Immature natural killer cell (primary cell): ENCODE measurements around the gene CYP46A1. TPM values are rescaled to one million over a fixed set of nuclear protein-coding genes. Genes with fewer than 3 reads are reported as not detected.

Experiments used
- DNase-seq, 3 donors: peaks; one replicate each; pipeline ENCODE4 v3.0.0; 2022; ENCODE audit warnings: mixed read lengths in 1 of 3
- H3K27ac Mint-ChIP-seq, 6 donors: one replicate each; pipeline ENCODE4 v1.8.0; 2020; ENCODE audit warnings: mixed read lengths in 6 of 6, mild to moderate bottlenecking in 5 of 6, inconsistent platforms in 4 of 6, moderate library complexity in 3 of 6
- H3K27me3 Mint-ChIP-seq, 3 donors: one replicate each; pipeline ENCODE4 v1.8.0; 2020 to 2021; ENCODE audit warnings: low read depth in 3 of 3, mild to moderate bottlenecking in 3 of 3, mixed read lengths in 3 of 3, moderate library complexity in 3 of 3, inconsistent platforms in 1 of 3
- H3K36me3 Mint-ChIP-seq, 3 donors: one replicate each; pipeline ENCODE4 v1.8.0; 2020; ENCODE audit warnings: mixed read lengths in 3 of 3, inconsistent platforms in 2 of 3, mild to moderate bottlenecking in 2 of 3
- H3K4me1 Mint-ChIP-seq, 2 donors: one replicate each; pipeline ENCODE4 v1.8.0; 2020; ENCODE audit warnings: inconsistent platforms in 2 of 2, mild to moderate bottlenecking in 2 of 2, mixed read lengths in 2 of 2, moderate library complexity in 1 of 2
- H3K4me3 Mint-ChIP-seq, 5 donors: one replicate each; pipeline ENCODE4 v1.8.0; 2020; ENCODE audit warnings: mild to moderate bottlenecking in 5 of 5, mixed read lengths in 5 of 5, inconsistent platforms in 3 of 5, moderate library complexity in 3 of 5
- H3K9me3 Mint-ChIP-seq, 6 donors: one replicate each; pipeline ENCODE4 v1.8.0; 2020; ENCODE audit warnings: mild to moderate bottlenecking in 6 of 6, mixed read lengths in 6 of 6, inconsistent platforms in 4 of 6, moderate library complexity in 3 of 6
- polyA plus RNA-seq, 3 donors: library from polyadenylated mRNA; unstranded; fragments of 300-500 nt; fragmentation: Illumina TruSeq; gene quantifications; one replicate each; pipeline ENCODE4 v1.2.3, GENCODE V29; 2021

The CYP46A1 gene
- polyA plus RNA-seq, 3 donors from 2014 or later = not detected

GRCh38 chr14:99707420-99707819 lies 23.3 kb downstream of the CYP46A1 start:
- peaks cover 5 to 22% (median 13%) of the 10 kb centered on the region in 6 donors for H3K9me3 Mint-ChIP-seq
- H3K27me3 Mint-ChIP-seq = peaks cover 5 to 11% (median 6%) of the 10 kb centered on the region in 3 donors
- no peak overlapping the region for H3K27ac Mint-ChIP-seq
- DNase-seq = no peak
- no peaks in the 10 kb centered on the region for H3K4me1 Mint-ChIP-seq
- no peak overlapping the region for H3K4me3 Mint-ChIP-seq
- H3K36me3 Mint-ChIP-seq = peaks cover 0 to 3% (median 0%) of the 10 kb centered on the region in 3 donors

GRCh38 chr14:99707921-99708320 lies 23.8 kb downstream of the CYP46A1 start:
- Mint-ChIP-seq H3K27ac (no peak overlapping the region), H3K27me3 (peaks cover 5 to 13% (median 6%) of the 10 kb centered on the region in 3 donors), H3K9me3 (peaks cover 5 to 19% (median 12%) of the 10 kb centered on the region in 6 donors), H3K36me3 (peaks cover 0 to 3% (median 0%) of the 10 kb centered on the region in 3 donors), H3K4me1 (no peaks in the 10 kb centered on the region), H3K4me3 (no peak overlapping the region)
- DNase-seq = no peak

GRCh38 chr14:99708449-99708848 lies 24.4 kb downstream of the CYP46A1 start:
- Mint-ChIP-seq H3K9me3 (peaks cover 2 to 14% (median 7%) of the 10 kb centered on the region in 6 donors), H3K4me3 (no peak overlapping the region), H3K4me1 (no peaks in the 10 kb centered on the region), H3K27me3 (peaks cover 4 to 10% (median 5%) of the 10 kb centered on the region in 3 donors), H3K36me3 (peaks cover 0 to 2% (median 0%) of the 10 kb centered on the region in 3 donors), H3K27ac (no peak overlapping the region)
- DNase-seq = no peak

GRCh38 chr14:99713972-99714371 lies 29.9 kb downstream of the CYP46A1 start:
- Mint-ChIP-seq H3K27ac (no peak overlapping the region), H3K27me3 (peaks cover 4 to 9% (median 6%) of the 10 kb centered on the region in 3 donors), H3K9me3 (no peaks in the 10 kb centered on the region), H3K4me3 (no peak overlapping the region), H3K36me3 (no peaks in the 10 kb centered on the region), H3K4me1 (no peaks in the 10 kb centered on the region)
- no peak for DNase-seq

- no peak overlapping the region for H3K27ac Mint-ChIP-seq
- DNase-seq = no peak
- H3K27me3 Mint-ChIP-seq = peaks cover 4 to 9% (median 6%) of the 10 kb centered on the region in 3 donors
- H3K4me1 Mint-ChIP-seq = no peaks in the 10 kb centered on the region
- H3K9me3 Mint-ChIP-seq = no peaks in the 10 kb centered on the region
- H3K4me3 Mint-ChIP-seq = no peak overlapping the region
- H3K36me3 Mint-ChIP-seq = no peaks in the 10 kb centered on the region
Measured at GRCh38 chr14:99715266-99716000, 31.3 kb downstream of the CYP46A1 start.

GRCh38 chr14:99716091-99716849 lies 32.2 kb downstream of the CYP46A1 start:
- DNase-seq = no peak
- Mint-ChIP-seq H3K4me1 (no peaks in the 10 kb centered on the region), H3K27ac (no peak overlapping the region), H3K9me3 (no peaks in the 10 kb centered on the region), H3K4me3 (no peak overlapping the region), H3K27me3 (peaks cover 4 to 9% (median 6%) of the 10 kb centered on the region in 3 donors), H3K36me3 (no peaks in the 10 kb centered on the region)

- Mint-ChIP-seq H3K4me3 (no peak overlapping the region), H3K36me3 (no peaks in the 10 kb centered on the region), H3K27ac (no peak overlapping the region), H3K27me3 (peaks cover 4 to 6% (median 6%) of the 10 kb centered on the region in 3 donors), H3K4me1 (no peaks in the 10 kb centered on the region), H3K9me3 (no peaks in the 10 kb centered on the region)
- DNase-seq = no peak
Measured at GRCh38 chr14:99716850-99717681, 33.0 kb downstream of the CYP46A1 start.

- Mint-ChIP-seq H3K4me1 (no peaks in the 10 kb centered on the region), H3K9me3 (no peaks in the 10 kb centered on the region), H3K27me3 (peaks cover 4 to 6% (median 4%) of the 10 kb centered on the region in 3 donors), H3K27ac (no peak overlapping the region), H3K36me3 (no peaks in the 10 kb centered on the region), H3K4me3 (no peak overlapping the region)
- DNase-seq = no peak
Measured at GRCh38 chr14:99717682-99718013, 33.5 kb downstream of the CYP46A1 start.

GRCh38 chr14:99718031-99718810 lies 34.1 kb downstream of the CYP46A1 start:
- no peaks in the 10 kb centered on the region for H3K36me3 Mint-ChIP-seq
- no peaks in the 10 kb centered on the region for H3K9me3 Mint-ChIP-seq
- H3K27me3 Mint-ChIP-seq = peaks cover 4 to 6% (median 4%) of the 10 kb centered on the region in 3 donors
- no peaks in the 10 kb centered on the region for H3K4me1 Mint-ChIP-seq
- H3K27ac Mint-ChIP-seq = no peak overlapping the region
- no peak for DNase-seq
- H3K4me3 Mint-ChIP-seq = no peak overlapping the region

GRCh38 chr14:99718811-99719192 lies 34.7 kb downstream of the CYP46A1 start:
- no peaks in the 10 kb centered on the region for H3K9me3 Mint-ChIP-seq
- no peak overlapping the region for H3K4me3 Mint-ChIP-seq
- no peak overlapping the region for H3K27ac Mint-ChIP-seq
- DNase-seq = no peak
- no peaks in the 10 kb centered on the region for H3K4me1 Mint-ChIP-seq
- no peaks in the 10 kb centered on the region for H3K36me3 Mint-ChIP-seq
- peaks cover 4 to 8% (median 4%) of the 10 kb centered on the region in 3 donors for H3K27me3 Mint-ChIP-seq

GRCh38 chr14:99720941-99721791 lies 37.1 kb downstream of the CYP46A1 start:
- H3K27ac Mint-ChIP-seq = no peak overlapping the region
- H3K9me3 Mint-ChIP-seq = no peaks in the 10 kb centered on the region
- peaks cover 2 to 8% (median 7%) of the 10 kb centered on the region in 3 donors for H3K27me3 Mint-ChIP-seq
- no peaks in the 10 kb centered on the region for H3K36me3 Mint-ChIP-seq
- H3K4me1 Mint-ChIP-seq = no peaks in the 10 kb centered on the region
- no peak overlapping the region for H3K4me3 Mint-ChIP-seq
- no peak for DNase-seq

GRCh38 chr14:99721792-99722516 lies 37.9 kb downstream of the CYP46A1 start:
- DNase-seq = no peak
- no peaks in the 10 kb centered on the region for H3K4me1 Mint-ChIP-seq
- H3K27me3 Mint-ChIP-seq = peaks cover 2 to 8% (median 7%) of the 10 kb centered on the region in 3 donors
- H3K9me3 Mint-ChIP-seq = no peaks in the 10 kb centered on the region
- H3K36me3 Mint-ChIP-seq = no peaks in the 10 kb centered on the region
- H3K27ac Mint-ChIP-seq = no peak overlapping the region
- H3K4me3 Mint-ChIP-seq = no peak overlapping the region
